PC-9 (cell line): ENCODE data around the gene ZNF692.

Source experiments
- CTCF ChIP-seq: fragments of 200-600 bp; sonication (generic); conservative IDR thresholded peaks from 2 replicates; pipeline ENCODE4 v1.6.1; 2017; ENCODE audit warnings: mixed run types, antibody characterized with exemption, mild to moderate bottlenecking, moderate library complexity
- EZH2 ChIP-seq: fragments of 200-600 bp; sonication (generic); IDR thresholded peaks from 2 replicates; pipeline ENCODE4 v1.8.0; 2017; ENCODE audit warnings: antibody characterized with exemption, low read depth

- TF ChIP-seq CTCF = no peak
- TF ChIP-seq EZH2 = no peak
These were observed 7.5 kb downstream of the ZNF692 start for GRCh38 chr1:248851390-248851789.
